Right renal cortex interstitium (tissue), 3 donors: ENCODE data around the gene PPFIBP2. TPM values are rescaled to one million over a fixed set of nuclear protein-coding genes. Genes with fewer than 3 reads are reported as not detected.

ENCODE experiments used
- DNase-seq, 3 donors: peaks; one replicate each; pipeline ENCODE4 v3.0.0-alpha.2; 2013; ENCODE audit warnings: low read depth in 3 of 3, low spot score in 2 of 3
- polyA plus RNA-seq, 3 donors: library from polyadenylated mRNA; unstranded; fragments of 120-200 nt; gene quantifications; one replicate each; pipeline ENCODE4 v1.2.1, GENCODE V29; 2013; ENCODE audit not compliant: insufficient read length in 3 of 3

PPFIBP2 gene
- polyA plus RNA-seq, 3 donors, result 49.6 to 69.6 (median 66.5) TPM

DNA sequence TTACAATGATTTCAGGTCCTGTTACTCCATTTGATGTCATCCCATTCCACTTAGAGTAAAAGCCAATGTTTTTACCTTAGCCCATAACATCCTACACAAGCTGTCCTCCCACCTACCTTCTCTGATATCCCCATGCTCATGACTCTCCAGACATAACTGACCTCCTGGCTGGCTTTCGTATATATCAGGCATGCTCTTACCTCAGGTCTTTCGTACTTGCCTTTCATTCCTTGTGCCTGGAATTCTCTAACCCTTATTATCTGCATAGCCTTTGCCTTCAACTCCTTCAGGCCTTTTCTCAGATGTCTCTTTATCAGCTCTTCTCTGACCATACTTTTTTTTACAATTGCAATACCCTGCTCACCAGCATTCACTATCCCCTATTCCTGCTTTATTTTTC is 169.8 kb downstream of the PPFIBP2 start:
- DNase-seq, result no peak

DNA sequence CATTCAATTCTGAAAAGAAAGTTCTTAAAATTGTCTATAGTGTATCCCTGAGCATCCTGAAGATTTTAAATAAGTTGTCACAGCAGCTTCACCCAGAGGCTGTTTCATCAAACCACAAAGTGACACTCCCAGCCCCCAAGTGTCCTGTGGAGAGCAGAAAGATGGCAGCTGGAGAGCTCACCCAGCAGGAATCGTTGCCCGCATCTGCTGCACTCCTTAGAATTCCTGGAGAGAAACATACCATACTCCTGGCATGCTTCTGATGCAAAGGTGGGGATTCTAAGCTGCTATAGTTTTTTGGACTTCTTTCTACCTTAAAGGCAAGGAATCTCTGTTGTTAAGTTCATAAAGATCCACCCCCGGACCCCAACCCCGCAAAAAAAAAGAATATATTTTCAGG is 173.0 kb downstream of the PPFIBP2 start:
- no peak for DNase-seq

DNA sequence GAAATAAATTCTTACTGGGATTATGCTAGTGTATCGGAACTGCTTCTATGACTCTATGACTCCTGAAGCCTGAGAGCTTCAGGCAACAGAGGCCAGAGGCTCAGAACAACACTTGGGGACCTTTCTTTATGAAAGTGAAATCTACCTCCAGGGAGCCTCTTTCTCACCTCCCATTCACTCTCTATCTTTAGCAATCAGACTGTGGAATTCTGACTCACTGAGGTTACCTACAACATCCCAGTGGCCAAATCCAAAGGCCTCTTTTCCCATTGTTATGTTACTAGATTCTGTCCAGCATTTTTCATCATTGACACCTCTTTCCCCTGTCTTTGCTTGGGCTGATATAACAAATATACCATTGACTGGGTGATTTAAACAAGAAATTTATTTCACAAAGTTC is 173.6 kb downstream of the PPFIBP2 start:
- no peak for DNase-seq

DNA sequence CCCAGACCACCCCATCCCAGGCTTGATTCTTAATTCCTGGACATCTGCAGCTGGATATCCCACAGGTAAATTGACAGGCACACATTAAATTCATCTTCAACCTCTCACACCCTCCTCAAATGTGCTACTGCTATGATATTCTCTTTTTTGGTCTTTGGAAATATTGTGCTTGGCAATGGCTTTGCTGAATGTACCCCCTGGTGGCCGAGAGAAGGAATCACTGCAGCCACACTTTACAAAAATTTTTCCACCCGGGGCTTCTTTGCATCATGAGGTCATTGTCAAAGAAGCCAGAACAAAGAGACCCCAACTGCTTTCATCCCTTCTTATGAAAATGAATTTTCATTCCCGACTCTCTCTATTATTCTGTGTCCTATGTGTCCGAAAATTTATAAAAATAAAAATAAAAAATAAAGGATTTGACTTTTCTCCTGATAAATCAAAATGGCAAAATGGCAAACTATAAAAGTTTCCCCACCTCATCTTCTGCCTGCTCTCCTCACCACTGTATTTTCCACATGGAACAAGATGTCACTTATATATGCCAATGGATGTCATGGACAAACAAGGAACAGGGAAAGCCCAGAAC is 174.5 kb downstream of the PPFIBP2 start:
- DNase-seq, result no peak

DNA sequence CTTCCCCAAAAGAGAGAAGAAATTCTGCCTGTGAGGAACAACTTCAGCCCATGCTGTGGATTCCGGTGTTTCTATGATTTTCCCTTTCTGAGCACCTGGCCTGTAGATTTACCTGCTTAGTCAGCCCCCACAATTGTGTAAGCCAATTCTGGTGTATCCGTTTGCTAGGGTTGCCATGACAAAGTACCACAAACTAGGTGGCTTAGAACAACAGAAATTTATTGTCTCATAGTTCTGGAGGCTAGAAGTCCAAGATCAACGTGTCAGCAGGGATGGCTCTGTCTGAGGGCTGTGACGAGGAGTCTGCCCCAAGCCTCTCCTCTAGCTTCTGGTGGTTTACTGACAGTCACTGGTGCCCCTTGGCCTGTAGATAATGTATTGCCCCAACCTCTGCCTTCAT is 175.4 kb downstream of the PPFIBP2 start:
- DNase-seq, result no peak

DNA sequence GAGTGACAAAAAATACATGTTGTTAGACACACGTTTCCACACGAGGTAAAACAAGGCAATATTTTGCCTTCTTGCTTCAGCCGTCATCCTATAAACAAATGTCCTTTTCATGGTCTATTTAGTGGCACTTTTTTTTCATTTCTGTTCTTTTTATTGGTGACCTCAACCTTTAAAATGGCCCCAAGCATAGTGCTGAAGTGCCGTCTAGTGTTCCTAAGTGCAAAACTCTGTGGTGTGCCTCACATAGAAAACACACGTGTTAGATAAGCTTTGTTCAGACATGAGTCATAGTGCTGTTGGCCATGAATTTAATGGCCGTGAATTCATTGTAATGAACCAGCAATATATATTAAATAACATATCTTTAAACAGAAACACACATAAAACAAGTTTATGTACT is 176.8 kb downstream of the PPFIBP2 start:
- no peak for DNase-seq

DNA sequence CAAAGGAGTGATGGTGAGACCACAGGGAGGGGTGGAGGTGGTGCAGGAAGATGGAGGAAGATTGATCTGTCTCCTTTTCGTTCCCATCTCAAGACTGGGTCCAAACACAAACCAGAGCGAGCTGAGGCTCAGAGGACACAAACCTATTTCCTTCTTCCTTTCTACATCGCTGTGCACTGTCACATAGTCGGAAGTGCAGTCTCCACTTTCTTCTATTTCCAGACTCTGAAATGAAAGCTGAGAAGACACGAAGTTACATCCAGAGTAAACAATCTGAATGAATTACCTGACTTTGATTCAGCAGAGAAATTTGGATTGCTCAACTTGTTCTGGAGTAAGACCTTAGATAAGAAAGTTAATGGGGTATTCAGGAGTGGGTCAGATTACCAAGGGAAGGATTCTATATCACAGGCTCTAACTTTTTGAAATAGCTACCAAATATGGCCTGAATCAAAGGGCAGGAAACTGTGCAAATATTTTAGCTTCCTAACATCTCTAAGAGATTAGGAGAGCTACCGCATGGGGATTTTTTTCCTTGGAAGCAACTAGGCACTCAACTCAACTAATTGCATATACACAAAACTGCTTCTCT is 178.1 kb downstream of the PPFIBP2 start:
- DNase-seq, result no peak

DNA sequence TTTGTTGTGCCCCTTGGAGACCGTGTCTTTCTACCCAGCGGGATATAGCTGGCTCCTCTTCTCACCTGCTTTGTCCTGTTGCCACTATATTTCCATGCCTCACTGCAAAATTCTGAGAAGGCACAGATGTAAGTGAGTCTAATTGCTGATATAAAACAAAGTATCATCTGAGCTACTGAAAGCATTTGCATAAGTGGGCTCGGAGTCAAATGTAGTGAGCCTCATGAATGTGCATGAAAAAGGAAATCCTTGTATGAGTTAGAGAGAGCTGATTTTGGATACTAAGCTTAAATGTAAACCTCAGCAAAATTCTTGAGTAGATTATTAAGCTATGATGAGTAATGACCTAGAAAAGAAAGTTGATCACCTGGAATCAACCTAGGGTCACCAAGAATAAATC is 178.6 kb downstream of the PPFIBP2 start:
- DNase-seq, result no peak

DNA sequence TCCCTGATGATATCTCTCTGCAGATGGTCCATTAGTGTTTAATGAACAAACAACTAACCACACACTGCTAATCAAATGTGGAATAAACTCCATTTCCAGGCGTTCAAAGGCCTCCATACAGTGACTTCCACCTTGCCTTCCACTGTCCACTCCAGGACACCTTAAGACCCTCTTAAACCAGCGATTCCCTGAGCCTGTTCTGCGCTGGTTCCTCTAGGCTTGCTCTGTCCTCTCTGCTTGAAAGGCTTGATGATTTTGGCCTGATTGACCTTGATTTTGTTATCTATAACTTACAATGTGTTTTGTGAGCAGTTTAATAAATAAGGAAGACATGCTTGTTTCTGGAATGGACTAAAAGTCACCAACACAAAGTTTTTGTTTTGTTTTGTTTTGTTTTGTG is 180.4 kb downstream of the PPFIBP2 start:
- no peak for DNase-seq

DNA sequence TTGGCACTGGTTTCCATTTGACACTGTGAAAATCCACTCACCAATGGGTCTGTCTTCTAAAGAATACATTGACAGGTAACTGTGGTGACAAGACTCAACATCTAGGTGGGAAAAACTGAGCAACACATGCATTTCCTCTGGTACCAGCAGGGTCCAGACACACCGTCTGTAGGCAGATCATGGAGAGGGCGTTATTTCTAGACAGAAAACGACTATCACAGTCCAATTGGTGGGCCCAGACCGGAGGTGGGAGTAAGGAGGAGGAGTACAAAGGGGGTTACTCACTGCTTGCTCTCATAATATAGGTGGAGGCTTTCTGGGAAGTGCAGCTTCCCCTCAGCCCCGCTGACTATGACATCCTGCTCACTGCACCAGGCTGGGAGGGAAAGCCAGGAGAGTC is 182.6 kb downstream of the PPFIBP2 start:
- no peak for DNase-seq

Other genes starting within 250 kb of the PPFIBP2 start
- 10 to 100 TPM; 38.7 to 40.7 (median 38.8) TPM for gene OLFML1, start 28.5 kb upstream of the PPFIBP2 start, polyA plus RNA-seq
- gene CYB5R2, start 159.5 kb downstream of the PPFIBP2 start, polyA plus RNA-seq, result 10 to 100 TPM; 25.9 to 30.3 (median 29.1) TPM
- 1 to 10 TPM; 3.5 to 8.0 (median 6.5) TPM for gene OVCH2, start 192.5 kb downstream of the PPFIBP2 start, polyA plus RNA-seq